RPMI7951 (cell line): ENCODE measurements around the gene MORC3. TPM values are rescaled to one million over a fixed set of nuclear protein-coding genes. Genes with fewer than 3 reads are reported as not detected.
"Not testable (repeated sequence)": the region's sequence is repeated elsewhere in the genome, so short reads cannot be mapped to it uniquely, and the experiment has no call there.

ENCODE experiments used
- DNase-seq: peaks from one replicate; pipeline ENCODE4 v3.0.0-alpha.2; 2012; ENCODE audit warnings: low read depth
- total RNA-seq: library from RNA; depleted of rRNA; stranded (reverse); fragments of >200 nt; shearing (Covaris generic); gene quantifications from 2 replicates; pipeline ENCODE4 v1.2.3, GENCODE V29; 2014

Gene MORC3
- total RNA-seq, 1 experiment from 2014 or later, result 29.7 TPM

- no peak for DNase-seq
These were observed 64.9 kb downstream of the MORC3 start for GRCh38 chr21:36384885-36385232.

DNA sequence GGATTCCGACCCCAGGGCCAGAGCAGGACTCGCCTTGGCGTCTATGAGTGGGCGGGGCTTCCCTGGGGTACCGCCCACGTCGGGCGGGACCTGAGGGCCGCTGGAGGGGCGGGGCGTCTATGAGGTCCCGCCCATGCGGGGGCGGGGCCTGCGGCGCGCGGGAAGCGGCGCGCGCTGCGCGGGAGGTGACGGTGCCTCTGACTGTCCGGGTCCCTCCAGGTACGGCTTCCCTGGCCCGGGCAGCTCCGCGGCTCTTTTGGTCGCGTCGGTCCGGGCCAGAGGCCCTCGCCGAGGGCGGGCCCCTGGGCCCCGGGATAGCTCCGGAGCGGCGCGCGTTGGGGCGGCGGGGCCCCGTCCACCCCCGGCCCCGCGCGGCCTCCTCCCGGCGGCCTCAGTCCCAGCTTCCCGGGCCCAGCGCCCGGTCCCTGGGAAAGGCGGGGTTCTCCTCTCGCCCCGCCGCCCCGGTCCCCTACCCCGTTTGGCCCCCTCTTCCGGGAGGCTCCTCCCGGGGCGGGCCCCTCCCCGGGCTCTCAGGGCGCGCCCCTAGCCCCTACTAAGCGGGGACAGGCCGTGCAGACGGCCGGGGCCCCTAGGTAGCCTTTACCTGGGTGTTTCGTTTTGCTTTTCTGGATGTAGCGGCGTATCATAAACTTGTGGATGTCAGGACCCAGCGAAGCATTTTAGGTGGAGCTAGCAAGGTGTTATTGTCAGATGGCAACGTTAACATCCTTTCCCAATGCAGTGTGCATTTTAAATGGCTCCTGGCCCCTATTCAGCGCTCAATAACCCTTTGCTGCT is 65.4 kb downstream of the MORC3 start, which contains the start of gene CHAF1B:
TSS of gene CHAF1B (plus strand) at position 160 of the 798 bp plus-strand sequence. CDS start 745 bp downstream, outside the sequence.
- DNase-seq, result peak; percentile 63

DNA sequence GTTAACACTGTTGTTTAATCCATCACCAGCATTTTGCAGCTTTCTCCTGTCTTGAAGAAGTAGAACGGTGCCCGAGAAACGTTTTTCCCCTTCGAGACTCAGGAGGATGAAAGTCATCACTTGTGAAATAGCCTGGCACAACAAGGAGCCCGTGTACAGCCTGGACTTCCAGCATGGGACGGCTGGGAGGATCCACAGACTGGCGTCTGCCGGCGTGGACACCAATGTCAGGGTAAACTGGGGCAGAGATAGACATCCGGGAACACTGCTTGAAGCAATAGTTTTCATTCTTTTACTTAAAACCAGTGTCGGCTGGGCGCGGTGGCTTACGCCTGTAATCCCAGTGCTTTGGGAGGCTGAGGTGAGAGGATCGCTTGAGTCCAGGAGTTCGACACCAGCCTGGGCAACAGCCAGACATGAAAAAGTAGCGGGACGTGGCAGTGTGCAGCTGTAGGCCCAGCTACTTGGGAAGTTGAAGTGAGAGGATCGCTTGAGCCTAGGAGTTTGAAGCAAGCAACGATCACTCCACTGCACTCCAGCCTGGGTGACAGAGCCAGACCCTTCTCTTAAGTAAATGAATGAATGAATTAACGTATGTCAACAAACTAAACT is 66.1 kb downstream of the MORC3 start:
- DNase-seq, result no peak

DNA sequence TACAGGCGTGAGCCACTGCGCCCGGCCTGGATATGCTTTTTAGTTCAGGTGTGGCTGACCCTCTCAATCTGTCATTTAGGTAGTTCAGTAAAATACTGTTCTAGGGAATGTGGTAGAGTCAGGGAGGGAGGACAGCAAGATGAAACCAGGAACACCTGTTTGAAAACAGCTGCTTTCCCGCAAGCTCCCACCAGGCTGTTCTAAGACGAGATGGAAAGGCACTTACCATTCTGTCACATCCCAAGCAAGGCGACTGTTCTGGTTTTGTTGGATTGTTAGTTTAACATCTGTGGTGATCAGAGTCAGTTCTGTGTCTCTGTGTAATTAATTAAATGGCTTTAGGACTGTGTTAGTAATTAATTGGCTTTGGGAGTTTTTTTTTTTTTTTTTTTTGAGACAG is 68.1 kb downstream of the MORC3 start:
- no peak for DNase-seq

DNA sequence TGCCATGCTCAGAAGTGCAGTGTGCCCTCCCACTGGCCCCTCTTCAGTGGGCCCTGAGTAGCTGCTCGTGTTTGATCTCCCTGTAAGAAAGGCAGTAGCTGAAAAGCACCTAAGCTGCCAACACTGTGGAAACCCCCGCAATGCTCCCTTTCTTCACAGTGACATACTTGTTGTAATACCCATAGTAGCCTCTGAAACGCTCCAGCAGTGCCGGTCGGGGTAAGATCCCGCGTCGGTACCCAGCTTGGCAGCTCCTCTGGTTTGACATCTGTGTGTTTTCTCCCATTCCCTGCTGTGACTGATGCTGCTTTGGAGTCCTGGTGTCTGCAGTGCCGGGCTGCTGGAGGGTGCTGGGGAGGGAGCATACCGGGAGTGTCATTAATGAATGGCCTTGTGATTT is 68.8 kb downstream of the MORC3 start:
- no peak for DNase-seq

DNA sequence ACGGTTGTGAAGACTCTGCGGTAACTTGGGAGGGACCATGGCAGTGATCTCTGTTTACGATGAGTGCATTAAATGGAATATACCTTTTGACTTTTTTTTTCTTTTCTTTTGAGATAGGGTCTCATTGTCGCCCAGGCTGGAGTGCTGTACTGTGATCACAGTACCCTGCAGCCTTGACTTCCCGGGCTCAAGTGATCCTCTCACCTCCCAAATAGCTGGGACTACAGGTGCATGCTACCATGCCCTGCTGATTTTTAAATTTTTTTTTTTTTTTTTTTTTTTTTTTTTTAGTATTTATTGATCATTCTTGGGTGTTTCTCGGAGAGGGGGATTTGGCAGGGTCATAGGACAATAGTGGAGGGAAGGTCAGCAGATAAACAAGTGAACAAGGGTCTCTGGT is 71.7 kb downstream of the MORC3 start:
- DNase-seq, result not testable (repeated sequence)

DNA sequence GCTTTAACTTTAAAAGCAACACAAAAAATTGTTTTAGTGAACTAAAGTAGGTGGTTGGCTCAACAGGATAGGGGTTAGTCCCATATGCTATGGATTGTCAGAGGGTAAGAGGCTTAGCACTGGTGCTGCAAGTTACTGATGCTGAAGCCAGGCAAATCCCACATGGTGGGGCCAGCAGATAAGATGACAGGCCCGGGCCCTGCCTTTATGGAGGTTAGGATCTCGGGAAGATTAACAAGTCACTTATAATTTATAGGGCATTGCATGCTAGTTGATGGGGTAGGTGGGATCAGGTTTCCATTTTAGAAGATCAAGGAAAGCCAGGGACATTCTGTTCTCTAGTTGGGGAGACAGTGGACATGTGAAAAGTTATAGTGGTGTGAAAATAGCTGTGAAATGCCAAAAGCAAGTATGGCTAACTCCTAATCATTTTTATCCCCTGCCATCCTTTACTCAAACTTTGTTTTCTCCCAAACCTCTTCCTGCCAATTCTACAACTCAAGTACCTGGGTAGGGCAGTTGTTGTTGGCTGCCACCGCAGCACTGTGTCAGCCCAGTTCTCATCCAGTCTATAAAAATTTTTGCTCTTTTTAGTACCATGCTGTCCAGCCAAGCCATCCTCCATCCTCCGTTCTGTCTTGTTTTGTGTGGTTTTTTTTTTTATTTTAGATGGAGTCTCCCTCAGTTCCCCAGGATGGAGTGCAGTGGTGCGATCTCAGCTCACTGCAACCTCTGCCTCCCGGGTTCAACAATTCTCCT is 75.5 kb downstream of the MORC3 start:
- no peak for DNase-seq

GRCh38 chr21:36396325-36396724 is 76.3 kb downstream of the MORC3 start:
- no peak for DNase-seq

DNA sequence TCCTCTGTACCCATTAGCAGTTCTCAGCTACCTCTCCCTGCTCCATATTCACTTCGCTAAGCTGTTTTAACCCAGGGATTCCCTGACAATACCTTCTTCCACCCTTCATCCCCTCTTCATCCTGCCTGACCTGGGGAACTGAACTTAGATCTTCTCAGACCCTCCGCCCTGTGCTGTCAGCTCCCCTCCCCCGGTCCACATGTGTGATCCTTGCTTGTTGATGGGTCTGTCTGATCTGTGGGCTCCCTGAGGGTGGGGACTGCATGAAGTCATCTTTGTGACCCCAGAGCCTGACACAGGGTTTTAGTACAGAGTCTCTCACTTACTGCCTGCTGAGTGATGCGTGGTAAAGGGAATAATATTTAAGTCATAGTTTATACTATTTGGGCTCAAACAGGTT is 77.0 kb downstream of the MORC3 start:
- no peak for DNase-seq

- no peak for DNase-seq
These were observed 77.6 kb downstream of the MORC3 start for GRCh38 chr21:36397606-36398005.

DNA sequence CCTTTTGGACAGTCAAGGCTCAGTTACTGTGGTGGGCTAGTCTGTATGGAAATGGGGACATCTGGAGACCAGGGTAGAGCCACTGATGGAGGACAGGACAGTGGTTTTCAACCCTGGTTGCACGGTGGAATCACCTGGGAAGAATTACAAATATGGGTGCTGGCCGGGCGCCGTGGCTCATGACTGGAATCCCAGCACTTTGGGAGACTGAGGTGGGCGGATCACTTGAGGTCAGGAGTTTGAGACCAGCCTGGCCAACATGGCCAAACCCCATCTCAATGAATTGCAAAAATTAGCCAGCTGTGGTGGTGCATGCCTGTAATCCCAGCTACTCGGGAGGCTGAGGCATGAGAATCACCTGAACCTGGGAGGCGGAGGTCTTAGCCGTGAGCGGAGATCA is 79.7 kb downstream of the MORC3 start:
- DNase-seq, result not testable (repeated sequence)

DNA sequence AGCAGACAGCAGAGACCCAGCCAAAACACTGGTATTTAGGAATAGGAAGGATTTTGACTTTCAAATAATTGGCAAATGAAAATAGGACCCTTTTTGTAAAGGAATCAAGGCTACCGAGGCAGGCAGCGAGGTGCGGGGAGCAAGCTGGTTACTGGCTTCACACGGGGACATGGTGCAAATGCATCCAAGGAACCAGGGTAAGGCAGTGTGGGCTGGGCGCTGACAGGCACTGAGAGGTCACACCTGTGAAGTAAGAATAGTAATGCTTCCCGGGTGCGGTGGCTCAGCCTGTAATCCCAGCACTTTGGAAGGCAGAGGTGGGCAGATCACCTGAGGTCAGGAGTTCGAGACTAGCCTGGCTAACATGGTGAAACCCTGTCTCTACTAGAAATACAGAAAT is 80.7 kb downstream of the MORC3 start:
- no peak for DNase-seq

DNA sequence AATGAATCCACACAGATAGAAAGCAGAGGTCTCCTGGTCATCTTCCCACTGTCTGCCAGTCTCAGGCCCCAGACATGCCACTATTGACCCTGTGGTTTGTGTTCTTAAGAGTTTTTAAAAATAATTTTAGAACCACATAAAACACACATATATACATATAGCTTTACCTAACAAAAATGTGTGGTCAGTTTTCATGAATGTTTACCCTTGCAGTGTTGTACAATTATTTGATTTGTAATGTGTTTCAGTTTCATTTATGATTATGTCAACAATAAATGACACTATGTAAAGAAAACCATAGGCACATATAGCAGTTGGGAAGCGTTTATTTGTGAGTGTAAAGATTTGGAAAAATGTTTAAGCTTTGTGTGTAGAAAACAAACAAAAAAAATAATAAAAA is 82.3 kb downstream of the MORC3 start:
- no peak for DNase-seq

GRCh38 chr21:36403713-36404112 is 83.7 kb downstream of the MORC3 start:
- no peak for DNase-seq

- DNase-seq, result no peak
These were observed 88.6 kb downstream of the MORC3 start for GRCh38 chr21:36408568-36408967.

GRCh38 chr21:36411301-36411700 is 91.3 kb downstream of the MORC3 start:
- DNase-seq, result no peak

GRCh38 chr21:36412916-36413315 is 92.9 kb downstream of the MORC3 start:
- DNase-seq, result no peak

GRCh38 chr21:36415375-36415774 is 95.4 kb downstream of the MORC3 start:
- no peak for DNase-seq

DNA sequence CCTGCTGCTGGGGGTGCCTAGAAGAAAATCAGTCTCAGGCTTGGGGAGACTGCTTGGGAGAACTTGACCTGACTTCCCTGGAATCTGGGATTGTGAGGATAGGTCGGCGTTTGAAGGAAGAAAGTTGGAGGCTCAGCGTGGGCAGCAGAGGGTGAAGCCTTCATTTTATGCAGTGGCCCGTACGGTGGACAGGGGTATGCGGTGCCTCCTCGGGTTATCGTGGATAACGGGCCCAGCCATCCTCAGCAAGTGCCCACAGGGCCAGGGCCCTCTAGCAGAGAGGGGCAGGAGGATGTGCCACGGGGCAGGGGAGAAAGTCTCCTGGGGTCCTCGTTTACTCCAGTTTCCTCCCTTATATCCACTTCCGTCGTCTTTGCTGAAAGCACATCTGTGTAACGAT is 99.2 kb downstream of the MORC3 start:
- no peak for DNase-seq

GRCh38 chr21:36419996-36420395 is 100.0 kb downstream of the MORC3 start:
- peak; percentile 83 for DNase-seq

DNA sequence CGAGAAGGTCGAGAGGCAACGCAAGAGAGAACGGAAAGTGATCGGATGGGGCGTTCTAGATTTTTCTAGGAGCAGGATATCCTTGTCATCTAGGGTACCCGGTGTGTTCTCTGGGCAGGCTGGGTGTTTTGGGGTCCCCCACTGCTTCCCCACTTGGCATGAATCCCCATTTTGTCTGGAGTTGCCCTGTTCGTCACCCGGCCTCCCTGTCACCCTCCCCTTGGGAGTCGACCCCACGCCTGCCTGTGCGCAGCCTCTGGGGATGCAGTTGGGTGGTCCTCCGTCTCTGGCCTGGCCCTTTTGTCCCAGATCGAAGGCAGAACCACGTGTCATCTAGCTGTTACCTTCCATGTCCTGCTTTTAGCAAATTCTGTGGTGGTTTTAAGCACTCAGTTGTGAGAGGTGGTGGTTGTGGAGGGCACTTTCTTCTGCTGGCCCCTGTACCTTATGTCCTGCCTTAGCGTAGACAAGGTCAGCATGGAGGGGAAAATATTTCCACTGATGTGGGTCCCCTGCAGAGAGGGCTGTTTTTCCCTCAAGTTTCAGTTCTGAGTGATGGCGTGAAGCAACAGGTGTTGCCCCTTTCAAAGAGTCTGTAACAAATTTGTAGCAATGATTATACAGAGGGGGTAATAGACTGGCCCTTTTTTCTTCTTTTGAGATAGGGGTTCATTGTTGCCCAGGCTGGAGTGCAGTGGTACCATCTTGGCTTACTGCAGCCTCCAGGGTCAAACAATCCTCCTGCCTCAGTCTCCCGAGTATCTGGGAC is 100.8 kb downstream of the MORC3 start:
- DNase-seq, result no peak
